GM04503 (cell line): ENCODE data around the gene GAPVD1.

Experiments used
- DNase-seq: peaks from one replicate; pipeline ENCODE4 v3.0.0-alpha.2; 2012; ENCODE audit warnings: low read depth

Gene GAPVD1

DNA sequence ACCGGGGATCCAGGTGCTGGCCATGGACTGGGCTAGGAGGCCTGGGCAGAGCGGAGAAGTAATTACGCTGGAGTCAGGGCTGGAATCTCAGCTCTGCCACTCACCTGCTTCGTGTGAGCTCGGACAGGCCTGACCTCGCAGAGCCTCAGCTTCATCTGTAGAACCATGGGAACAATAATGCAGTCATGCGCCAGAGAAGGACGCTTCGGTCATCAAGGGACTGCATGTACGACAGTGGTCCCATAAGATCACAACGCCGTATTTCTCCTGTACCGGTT lies 145.1 kb downstream of the GAPVD1 start:
- no peak for DNase-seq

DNA sequence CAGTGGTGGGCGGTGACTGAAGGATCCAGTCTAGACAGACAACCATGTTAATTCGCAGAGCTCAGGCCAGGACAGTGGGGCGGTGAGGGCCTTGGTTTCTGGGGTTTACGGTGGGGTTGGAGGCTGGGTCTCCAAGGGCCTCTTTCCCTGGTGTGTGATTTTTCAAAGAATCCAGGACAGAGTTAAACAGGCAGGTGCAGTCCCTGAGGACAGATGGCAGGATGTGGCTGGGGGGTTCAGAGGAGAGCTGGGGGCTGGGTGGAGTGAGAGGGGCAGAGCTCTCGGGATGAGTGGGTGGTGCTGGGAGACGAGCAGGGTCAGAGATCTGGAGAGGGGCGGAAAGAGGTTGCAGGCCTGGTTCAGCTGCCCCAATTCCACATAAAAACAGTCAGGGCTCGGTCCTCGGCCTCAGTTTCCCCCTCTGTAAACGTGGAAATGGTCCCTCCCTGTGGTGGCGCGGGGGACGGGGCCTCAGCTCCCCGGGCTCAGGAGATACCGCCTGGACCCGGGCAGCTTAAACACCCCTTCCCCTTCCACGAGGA lies 145.9 kb downstream of the GAPVD1 start:
- DNase-seq = no peak

DNA sequence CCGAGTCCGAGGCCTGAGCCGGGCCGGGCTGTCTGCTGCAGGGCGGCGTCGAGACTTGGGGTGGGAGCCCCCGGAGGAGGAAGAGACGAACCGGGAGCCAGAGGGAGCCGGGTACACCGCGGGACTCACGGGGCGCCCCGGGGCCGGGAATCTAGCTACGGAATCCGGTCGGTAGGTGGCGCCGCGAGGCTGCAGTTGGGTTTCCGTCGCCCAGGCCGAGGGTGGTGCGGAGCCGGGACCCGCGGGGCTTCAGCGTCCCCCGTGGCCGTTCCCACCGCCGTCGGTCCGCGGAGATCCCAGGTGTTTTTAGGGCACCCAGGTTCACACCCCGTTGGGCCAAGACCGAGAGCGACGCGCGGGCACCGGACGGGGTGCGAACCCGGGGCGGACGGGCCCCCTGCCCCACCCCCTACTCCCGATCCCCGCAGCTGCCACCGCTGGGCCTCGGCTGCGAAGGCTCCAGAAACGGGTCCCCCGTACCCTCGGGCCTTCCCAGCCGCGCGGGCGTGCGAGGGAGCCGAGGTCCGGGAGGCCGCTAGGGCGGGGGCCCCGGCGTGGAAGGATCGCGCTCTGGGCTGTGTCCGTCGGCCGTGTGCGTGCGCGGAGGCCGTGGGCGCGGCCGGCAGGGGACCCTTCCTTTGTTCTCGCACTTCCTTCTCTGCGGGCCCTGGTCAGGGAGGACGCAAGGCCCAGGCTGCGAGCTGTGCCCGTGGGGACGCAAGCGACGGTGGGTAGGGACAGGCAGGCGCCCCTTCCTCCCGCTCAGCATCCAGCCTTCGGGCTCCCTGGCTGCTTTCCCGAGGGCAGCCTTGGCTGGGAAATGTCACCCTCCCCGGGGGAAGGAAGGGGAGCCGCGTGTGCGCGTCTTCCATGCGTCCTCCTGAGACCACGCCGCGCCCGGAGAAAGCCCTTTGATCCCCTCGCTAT lies 146.6 kb downstream of the GAPVD1 start:
- DNase-seq = no peak

DNA sequence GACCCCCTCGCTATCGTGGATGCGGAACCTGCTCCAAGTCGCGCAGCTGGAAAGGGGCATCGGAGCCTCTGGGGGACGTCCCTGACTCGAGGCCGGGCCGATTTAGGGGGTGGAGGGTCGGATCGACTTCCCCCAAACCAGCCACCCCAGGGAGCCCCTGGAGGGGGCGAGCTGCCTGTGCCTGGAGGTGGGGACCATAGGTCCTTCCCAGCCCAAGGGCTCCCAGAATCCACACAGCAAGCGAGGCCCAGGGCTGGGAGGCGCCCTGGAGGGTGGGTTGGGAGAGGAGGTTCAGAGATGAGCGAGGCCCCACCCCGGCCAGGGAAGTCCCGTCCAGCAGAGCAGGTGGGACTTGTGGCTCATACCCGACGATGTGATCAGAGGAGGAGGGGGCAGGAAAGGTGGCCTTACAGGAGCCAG lies 147.6 kb downstream of the GAPVD1 start:
- no peak for DNase-seq

DNA sequence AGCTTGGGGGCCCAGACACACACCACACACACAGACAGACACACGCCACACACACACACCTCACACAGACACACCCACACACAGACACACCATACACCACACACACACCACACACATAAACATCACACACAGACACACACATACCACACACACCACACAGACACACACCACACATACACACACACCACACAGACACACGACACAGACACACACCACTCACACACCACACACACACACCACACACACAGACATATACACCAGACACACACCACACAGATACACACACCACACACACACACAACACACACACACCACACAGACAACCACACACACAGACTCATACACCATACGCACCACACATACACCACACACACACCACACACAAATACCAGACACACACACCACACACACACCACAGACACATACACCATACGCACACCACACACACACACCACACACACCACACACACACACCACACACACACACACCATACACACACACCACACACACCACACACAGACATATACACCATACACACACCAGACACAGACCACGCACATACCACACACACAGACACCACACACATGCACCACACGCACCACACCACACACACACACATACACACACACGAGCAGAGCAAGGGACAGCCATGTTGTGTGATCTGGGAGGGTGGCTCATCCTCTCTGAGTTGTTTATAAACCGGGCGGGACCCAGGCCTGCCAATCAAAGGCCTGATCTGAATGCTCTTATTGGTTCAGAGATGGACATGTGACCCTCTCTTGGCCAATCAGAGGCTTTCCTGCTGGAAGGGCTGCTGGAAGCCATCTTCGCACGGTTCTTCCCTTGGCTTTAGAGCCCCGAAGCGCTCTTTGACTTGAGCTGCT lies 148.3 kb downstream of the GAPVD1 start:
- DNase-seq = no peak

DNA sequence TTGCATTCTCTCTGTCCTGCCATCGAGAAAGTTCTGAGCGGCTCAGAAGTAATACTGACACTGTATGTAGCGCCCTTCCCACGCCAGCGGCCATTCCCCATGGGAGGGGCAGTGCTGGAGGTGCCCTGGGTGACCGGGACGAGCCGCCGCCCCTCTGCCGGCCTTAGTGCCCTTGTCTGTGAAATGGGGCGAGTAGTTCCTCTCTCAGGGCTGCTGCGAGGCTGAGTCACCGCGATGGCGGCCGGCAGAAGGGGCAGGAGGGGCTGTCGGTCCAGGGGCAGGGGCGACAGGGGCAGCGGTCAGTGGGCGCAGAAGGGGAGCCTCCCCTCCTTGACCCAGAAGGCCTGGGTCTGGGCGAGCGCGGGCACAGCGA lies 148.9 kb downstream of the GAPVD1 start:
- no peak for DNase-seq

DNA sequence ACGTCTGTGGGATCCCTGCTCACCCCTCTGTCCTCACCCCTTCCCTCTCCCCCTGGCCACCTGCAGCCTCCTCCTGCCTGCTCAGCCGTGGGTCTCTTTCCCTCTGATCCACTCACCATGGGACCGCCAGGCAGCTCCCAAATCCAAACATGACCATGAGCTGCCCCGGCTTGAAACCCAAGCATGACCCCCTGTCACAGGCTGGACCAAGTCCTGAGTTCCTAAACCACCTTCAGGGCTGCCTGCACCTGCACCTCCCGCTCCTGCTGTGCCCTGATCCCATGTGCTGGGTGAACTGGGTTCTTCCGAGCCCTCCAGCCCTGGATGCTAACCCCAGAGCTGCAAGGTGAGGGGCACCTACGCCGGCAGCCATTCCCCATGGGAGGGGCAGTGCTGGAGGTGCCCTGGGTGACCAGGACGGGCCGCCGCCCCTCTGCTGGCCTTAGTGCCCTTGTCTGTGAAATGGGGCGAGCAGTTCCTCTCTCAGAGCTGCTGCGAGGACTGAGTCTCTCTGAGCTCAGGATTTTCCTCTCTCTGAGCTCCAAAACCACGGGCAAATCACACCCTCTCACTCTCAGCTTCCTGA lies 149.6 kb downstream of the GAPVD1 start:
- no peak for DNase-seq

DNA sequence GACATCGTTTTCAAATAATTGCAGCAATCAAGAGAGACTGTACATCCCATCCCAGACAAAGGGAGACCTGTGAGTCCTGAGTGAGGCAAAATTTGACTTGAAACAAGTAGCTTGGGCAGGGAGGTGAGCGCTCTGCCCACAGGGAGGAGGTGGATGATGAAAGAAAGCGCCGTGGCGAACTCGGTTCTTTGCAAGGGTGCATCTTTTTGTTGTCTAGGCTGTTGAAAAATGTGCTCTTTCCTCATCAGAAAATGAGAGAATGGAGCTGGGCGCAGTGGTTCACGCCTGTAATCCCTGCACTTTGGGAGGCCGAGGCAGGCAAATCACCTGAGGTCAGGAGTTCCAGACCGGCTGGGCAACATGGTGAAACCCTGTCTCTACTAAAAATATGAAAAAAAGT lies 150.5 kb downstream of the GAPVD1 start:
- DNase-seq = no peak

DNA sequence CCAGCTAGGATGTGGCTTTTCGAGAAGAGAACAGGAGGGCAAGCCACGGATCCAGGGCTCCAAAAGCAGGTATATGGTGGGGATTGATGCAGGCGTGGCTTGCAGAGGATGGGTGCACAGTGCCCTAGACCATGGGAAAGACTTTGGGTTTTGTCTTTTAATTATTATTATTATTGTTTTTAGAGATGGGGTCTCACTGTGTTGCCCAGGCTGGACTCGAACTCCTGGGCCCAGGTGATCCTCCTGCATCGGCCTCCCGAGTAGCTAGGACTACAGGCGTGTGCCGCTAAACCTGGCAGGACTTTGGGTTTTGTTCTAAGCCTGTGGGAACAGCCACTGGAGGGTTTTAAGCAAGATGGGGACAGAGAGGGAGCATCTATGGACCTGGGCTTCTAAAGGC lies 152.0 kb downstream of the GAPVD1 start:
- no peak for DNase-seq

DNA sequence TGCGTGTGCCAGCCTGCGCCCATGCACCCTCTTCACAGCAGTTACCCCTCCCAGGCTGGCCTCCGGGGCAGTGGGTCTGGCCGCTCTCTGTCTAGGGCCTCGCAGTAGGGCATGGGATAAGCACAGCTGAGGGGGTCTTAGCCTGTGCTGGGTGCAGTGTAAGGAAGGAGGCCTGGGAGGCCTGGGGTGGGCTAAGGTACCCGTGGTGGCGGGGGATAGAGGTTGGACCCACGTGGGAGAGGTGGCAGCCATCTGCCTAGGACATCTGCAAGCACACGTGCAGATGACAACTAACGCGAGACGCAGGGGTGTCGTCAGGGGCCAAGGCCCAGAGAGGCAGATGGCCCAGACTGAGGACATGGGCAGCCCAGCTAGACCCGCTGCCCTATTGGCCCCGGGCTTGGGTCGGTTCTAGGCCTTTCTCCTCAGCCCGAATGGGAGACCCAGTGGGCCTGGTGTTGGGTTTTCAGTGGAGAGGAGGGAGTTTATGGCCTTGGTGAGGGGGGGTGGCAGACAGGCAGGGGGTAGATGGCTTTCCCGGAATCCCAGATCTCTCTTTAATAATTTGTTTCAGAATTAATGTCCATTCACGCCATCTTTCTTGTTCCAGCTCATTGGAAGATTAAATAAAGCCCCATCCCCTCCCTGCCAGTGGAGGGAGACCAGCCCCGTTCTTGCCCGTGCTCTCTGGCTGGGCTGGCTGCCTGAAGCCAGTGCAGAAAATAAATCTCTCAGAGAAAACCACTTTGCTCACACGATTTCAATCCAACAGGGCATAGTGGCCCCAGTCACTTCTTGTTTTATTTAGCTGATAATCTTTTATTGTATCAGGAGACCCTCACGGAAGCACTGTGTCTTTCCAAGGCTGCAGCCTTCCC lies 154.2 kb downstream of the GAPVD1 start:
- DNase-seq = no peak

DNA sequence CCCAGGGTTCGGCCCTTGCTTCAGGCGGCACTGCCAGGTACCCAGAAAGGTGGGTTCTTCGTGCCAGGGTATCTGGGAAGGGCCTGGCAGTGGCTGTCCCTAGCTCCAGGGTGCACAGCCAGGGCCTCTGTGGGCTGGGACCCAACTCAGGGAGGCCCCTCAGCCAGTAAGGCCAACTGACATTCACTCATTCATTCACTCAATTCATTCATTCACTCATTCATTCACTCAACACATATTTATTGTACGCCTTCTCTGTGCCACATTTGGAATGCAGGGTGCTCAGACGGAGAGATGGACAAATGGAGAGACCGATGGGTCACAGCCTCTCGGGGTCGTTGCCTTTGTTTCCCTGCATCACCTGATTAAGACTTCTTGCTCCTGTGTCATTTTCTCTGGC lies 154.9 kb downstream of the GAPVD1 start:
- no peak for DNase-seq
